Astrocyte (in vitro differentiated cells and primary cell): ENCODE measurements around the gene MB. TPM values are rescaled to one million over a fixed set of nuclear protein-coding genes. Genes with fewer than 3 reads are reported as not detected.
A peak's percentile ranks its signal among the peaks of the same experiment; 100 is the strongest.

ENCODE experiments used
- DNase-seq: peaks from one replicate; pipeline ENCODE4 v3.0.0-alpha.2; 2010; ENCODE audit warnings: low read depth
- FAIRE-seq: peaks from 2 replicates; lab custom pipeline; 2011; peaks lifted over from hg19 to GRCh38; lab: Jason Lieb, UNC
- H2AFZ ChIP-seq: 2 replicates; pipeline ENCODE4 v1.6.0; 2012; ENCODE audit warnings: low read depth, low read length, inconsistent platforms
- H3K27ac ChIP-seq: 2 replicates; pipeline ENCODE4 v1.5.1; 2011; ENCODE audit warnings: low read depth, low read length, inconsistent platforms
- H3K27me3 ChIP-seq: 2 replicates; pipeline ENCODE4 v1.6.0; 2011; ENCODE audit warnings: low read length, inconsistent platforms; ENCODE audit not compliant: insufficient read depth
- H3K36me3 ChIP-seq: 2 replicates; pipeline ENCODE4 v1.5.1; 2011; ENCODE audit warnings: low read length, inconsistent platforms; ENCODE audit not compliant: insufficient read depth
- H3K4me1 ChIP-seq: 2 replicates; pipeline ENCODE4 v1.5.1; 2011; ENCODE audit warnings: low read length, inconsistent platforms; ENCODE audit not compliant: insufficient read depth
- H3K4me2 ChIP-seq: 2 replicates; pipeline ENCODE4 v1.6.0; 2012; ENCODE audit warnings: low read length, inconsistent platforms
- H3K4me3 ChIP-seq: 2 replicates; pipeline ENCODE4 v1.5.1; 2011; ENCODE audit warnings: low read depth, mild to moderate bottlenecking, low read length, inconsistent platforms; ENCODE audit not compliant: insufficient read depth
- H3K79me2 ChIP-seq: 2 replicates; pipeline ENCODE4 v1.6.0; 2012; ENCODE audit warnings: mild to moderate bottlenecking, low read length, inconsistent platforms; ENCODE audit not compliant: insufficient read depth
- H3K9ac ChIP-seq: 2 replicates; pipeline ENCODE4 v1.6.0; 2012; ENCODE audit warnings: mild to moderate bottlenecking, low read length, inconsistent platforms
- H3K9me3 ChIP-seq: 2 replicates; pipeline ENCODE4 v1.5.1; 2012; ENCODE audit warnings: low read depth, mild to moderate bottlenecking, low read length, inconsistent platforms; ENCODE audit not compliant: insufficient read depth
- H4K20me1 ChIP-seq: 2 replicates; pipeline ENCODE4 v1.6.0; 2012; ENCODE audit warnings: low read length, inconsistent platforms; ENCODE audit not compliant: insufficient read depth
- H3K27ac Mint-ChIP-seq: one replicate; pipeline ENCODE4 v1.8.0; 2021; ENCODE audit warnings: mild to moderate bottlenecking, mixed read lengths; ENCODE audit not compliant: unreplicated experiment
- H3K27me3 Mint-ChIP-seq: one replicate; pipeline ENCODE4 v1.8.0; 2021; ENCODE audit warnings: low read depth, mixed read lengths; ENCODE audit not compliant: unreplicated experiment
- H3K36me3 Mint-ChIP-seq: one replicate; pipeline ENCODE4 v1.8.0; 2021; ENCODE audit warnings: low read depth, mixed read lengths; ENCODE audit not compliant: unreplicated experiment
- H3K4me1 Mint-ChIP-seq: one replicate; pipeline ENCODE4 v1.8.0; 2021; ENCODE audit warnings: low read depth, mixed read lengths; ENCODE audit not compliant: unreplicated experiment
- H3K4me3 Mint-ChIP-seq: one replicate; pipeline ENCODE4 v1.8.0; 2021; ENCODE audit warnings: mild to moderate bottlenecking, moderate library complexity, mixed read lengths; ENCODE audit not compliant: unreplicated experiment
- H3K9me3 Mint-ChIP-seq: one replicate; pipeline ENCODE4 v1.8.0; 2021; ENCODE audit warnings: mild to moderate bottlenecking, mixed read lengths; ENCODE audit not compliant: unreplicated experiment
- CTCF ChIP-seq: IDR thresholded peaks from 2 replicates; pipeline ENCODE4 v1.5.1; 2011; ENCODE audit warnings: low read depth, mild to moderate bottlenecking, inconsistent platforms, low read length, moderate library complexity; ENCODE audit not compliant: insufficient read depth
- EZH2 ChIP-seq: IDR thresholded peaks from 2 replicates; pipeline ENCODE4 v1.6.1; 2012; ENCODE audit warnings: mild to moderate bottlenecking, low read length, inconsistent platforms; ENCODE audit not compliant: insufficient read depth
- total RNA-seq: library from RNA; stranded (reverse); gene quantifications from 2 replicates; pipeline ENCODE4 v1.2.1, GENCODE V29; 2021

MB gene
- total RNA-seq, 1 donor from 2014 or later: not detected

- H3K9me3 Mint-ChIP-seq: peaks cover 2% of the 10 kb centered on the region
- peaks cover 28% of the 10 kb centered on the region for H3K4me1 Mint-ChIP-seq
- H3K9me3 ChIP-seq: peaks cover 4% of the 10 kb centered on the region
- H3K4me1 ChIP-seq: peaks cover 25% of the 10 kb centered on the region
- no peak overlapping the region for H3K27ac ChIP-seq
- H3K79me2 ChIP-seq: no peaks in the 10 kb centered on the region
- no peaks in the 10 kb centered on the region for H3K36me3 ChIP-seq
- H3K4me3 ChIP-seq: no peak overlapping the region
- no peak for TF ChIP-seq EZH2
- TF ChIP-seq CTCF: no peak
- peak overlapping the region; percentile 42 for H3K9ac ChIP-seq
- DNase-seq: peak; percentile 85
- H3K36me3 Mint-ChIP-seq: no peaks in the 10 kb centered on the region
- peak overlapping the region; percentile 88 for H3K27ac Mint-ChIP-seq
- H3K27me3 Mint-ChIP-seq: peaks cover 17% of the 10 kb centered on the region
- peak overlapping the region; percentile 19 for H2AFZ ChIP-seq
- no peaks in the 10 kb centered on the region for H3K27me3 ChIP-seq
- peak; percentile 88 for FAIRE-seq
- peak overlapping the region; percentile 63 for H3K4me3 Mint-ChIP-seq
- peak overlapping the region; percentile 84 for H3K4me2 ChIP-seq
- no peaks in the 10 kb centered on the region for H4K20me1 ChIP-seq
Observed at GRCh38 chr22:35561796-35562526, 55.2 kb downstream of the MB start.

DNA sequence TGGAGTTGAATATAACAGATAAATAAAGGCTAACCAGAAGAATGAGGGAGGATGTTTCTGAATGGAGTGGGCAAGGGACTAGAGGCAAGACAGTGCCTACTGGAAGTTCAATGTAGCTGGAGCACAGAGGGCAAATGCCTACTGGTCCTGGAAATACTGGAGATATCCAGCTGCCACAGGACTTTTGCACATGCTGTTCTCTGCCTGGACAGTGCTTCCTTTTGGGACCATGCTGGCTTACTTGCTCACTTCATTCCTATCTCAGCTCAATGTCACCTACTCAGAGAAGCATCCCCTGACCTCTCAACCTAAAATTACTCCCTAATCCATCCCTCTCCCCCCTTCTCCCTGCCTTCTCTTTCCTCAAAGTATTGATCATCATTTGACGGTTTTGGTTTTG lies 56.3 kb downstream of the MB start:
- FAIRE-seq: no peak

More for the DNA sequence above, 56.3 kb downstream of the MB start:
- no peak overlapping the region for H3K4me2 ChIP-seq
- no peak overlapping the region for H3K4me3 ChIP-seq
- H3K27ac ChIP-seq: no peak overlapping the region
- no peaks in the 10 kb centered on the region for H3K79me2 ChIP-seq
- H3K9ac ChIP-seq: no peak overlapping the region
- no peaks in the 10 kb centered on the region for H3K36me3 ChIP-seq
- H3K27me3 ChIP-seq: no peaks in the 10 kb centered on the region
- Mint-ChIP-seq H3K36me3 (no peaks in the 10 kb centered on the region), H3K9me3 (peaks cover 2% of the 10 kb centered on the region), H3K27ac (no peak overlapping the region), H3K4me1 (peaks cover 28% of the 10 kb centered on the region), H3K27me3 (peaks cover 21% of the 10 kb centered on the region), H3K4me3 (no peak overlapping the region)
- H2AFZ ChIP-seq: no peak overlapping the region
- TF ChIP-seq EZH2: no peak
- no peak for TF ChIP-seq CTCF
- H3K9me3 ChIP-seq: peaks cover 4% of the 10 kb centered on the region
- no peak for DNase-seq
- peaks cover 26% of the 10 kb centered on the region for H3K4me1 ChIP-seq
- no peaks in the 10 kb centered on the region for H4K20me1 ChIP-seq
